BJ (cell line): Measurements from ENCODE around the gene CBL. TPM values are rescaled to one million over a fixed set of nuclear protein-coding genes. Genes with fewer than 3 reads are reported as not detected.

ENCODE experiments used
- CTCF ChIA-PET: fragments of 350-600 bp; formaldehyde crosslinking; extraction: SDS; loops from one replicate; lab custom pipeline; 2021; ENCODE audit warnings: antibody characterized with exemption, inconsistent platforms; lab: Yijun Ruan, JAX
- POLR2A ChIA-PET: fragments of 300-600 bp; sonication (Branson Sonifier 250); formaldehyde crosslinking; extraction: SDS; loops from one replicate; lab custom pipeline; 2021; ENCODE audit warnings: antibody characterized with exemption; lab: Charles Lee
- DNase-seq: peaks from one replicate; pipeline ENCODE4 v3.0.0-alpha.2; 2011; ENCODE audit warnings: low read depth
- H3K27me3 ChIP-seq: 2 replicates; pipeline ENCODE4 v1.6.0; 2011; ENCODE audit warnings: low read length; ENCODE audit not compliant: control insufficient read depth, insufficient read depth
- H3K36me3 ChIP-seq: 2 replicates; pipeline ENCODE4 v1.5.1; 2011; ENCODE audit warnings: low read length; ENCODE audit not compliant: control insufficient read depth, insufficient read depth
- H3K4me3 ChIP-seq: 2 replicates; pipeline ENCODE4 v1.5.1; 2011; ENCODE audit warnings: low read depth, mild to moderate bottlenecking, control low read depth, low read length
- polyA minus RNA-seq: library from RNA; depleted of rRNA, polyadenylated mRNA; stranded (reverse); fragments of >200 nt; gene quantifications from 2 replicates; pipeline ENCODE4 v1.2.3, GENCODE V29; 2011; rRNA and poly(A)+ RNA removed
- polyA plus RNA-seq: library from polyadenylated mRNA; depleted of rRNA; stranded (reverse); fragments of >200 nt; gene quantifications from 2 replicates; pipeline ENCODE4 v1.2.3, GENCODE V29; 2011; rRNA removed
- TF ChIP-seq, protein P1 (sequence below): IDR thresholded peaks from 2 replicates; pipeline ENCODE4 v1.5.1; 2011; ENCODE audit warnings: low read depth, mild to moderate bottlenecking, control low read depth, inconsistent platforms, low read length, moderate library complexity; ENCODE audit not compliant: insufficient read depth

The CBL gene
- polyA plus RNA-seq (9.3 and 11.4 TPM in 2 replicates), polyA minus RNA-seq (9.3 and 11.4 TPM in 2 replicates)

DNA sequence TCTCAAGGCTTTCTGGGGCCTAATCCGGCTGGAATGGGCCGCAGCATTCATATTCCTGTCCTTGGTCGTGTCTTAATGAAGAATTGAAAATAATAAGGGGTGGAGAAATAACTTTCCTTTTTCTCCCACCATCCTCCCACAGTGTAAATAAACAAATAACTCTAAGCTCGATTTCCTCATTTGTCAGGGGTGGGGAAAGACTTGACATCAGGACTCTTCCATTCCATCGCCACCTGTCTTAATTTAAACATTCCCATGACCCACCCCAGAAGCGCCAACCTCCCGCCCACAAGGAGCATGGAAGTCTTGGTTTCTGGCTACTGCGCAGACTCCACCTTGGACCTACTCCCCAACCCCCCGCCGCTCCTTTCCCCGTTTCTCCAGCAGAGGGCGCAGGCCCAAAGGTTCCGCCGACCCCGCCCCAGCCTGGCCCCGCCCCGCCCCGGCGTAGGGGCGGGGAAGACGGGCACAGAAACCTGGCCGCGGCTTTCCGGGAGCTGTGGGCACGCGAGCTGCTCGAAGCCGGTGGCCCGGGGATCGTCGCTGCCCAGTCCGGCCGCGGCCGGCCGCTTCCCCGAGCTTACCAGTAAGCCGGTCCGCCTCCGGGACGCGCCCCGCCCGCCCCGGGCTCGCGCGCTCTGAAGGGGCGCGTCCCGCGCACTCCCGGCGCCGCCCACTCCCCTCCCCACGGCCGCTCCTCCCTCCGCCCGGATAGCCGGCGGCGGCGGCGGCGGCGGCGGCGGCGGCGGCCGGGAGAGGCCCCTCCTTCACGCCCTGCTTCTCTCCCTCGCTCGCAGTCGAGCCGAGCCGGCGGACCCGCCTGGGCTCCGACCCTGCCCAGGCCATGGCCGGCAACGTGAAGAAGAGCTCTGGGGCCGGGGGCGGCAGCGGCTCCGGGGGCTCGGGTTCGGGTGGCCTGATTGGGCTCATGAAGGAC lies at the start of gene CBL:
TSS of gene CBL (plus strand) at position 766 of the 937 bp plus-strand sequence. CDS start at position 845, 79 bp downstream.
- H3K36me3 ChIP-seq, result no peaks in the 10 kb centered on the region
- TF ChIP-seq, protein P1, sequence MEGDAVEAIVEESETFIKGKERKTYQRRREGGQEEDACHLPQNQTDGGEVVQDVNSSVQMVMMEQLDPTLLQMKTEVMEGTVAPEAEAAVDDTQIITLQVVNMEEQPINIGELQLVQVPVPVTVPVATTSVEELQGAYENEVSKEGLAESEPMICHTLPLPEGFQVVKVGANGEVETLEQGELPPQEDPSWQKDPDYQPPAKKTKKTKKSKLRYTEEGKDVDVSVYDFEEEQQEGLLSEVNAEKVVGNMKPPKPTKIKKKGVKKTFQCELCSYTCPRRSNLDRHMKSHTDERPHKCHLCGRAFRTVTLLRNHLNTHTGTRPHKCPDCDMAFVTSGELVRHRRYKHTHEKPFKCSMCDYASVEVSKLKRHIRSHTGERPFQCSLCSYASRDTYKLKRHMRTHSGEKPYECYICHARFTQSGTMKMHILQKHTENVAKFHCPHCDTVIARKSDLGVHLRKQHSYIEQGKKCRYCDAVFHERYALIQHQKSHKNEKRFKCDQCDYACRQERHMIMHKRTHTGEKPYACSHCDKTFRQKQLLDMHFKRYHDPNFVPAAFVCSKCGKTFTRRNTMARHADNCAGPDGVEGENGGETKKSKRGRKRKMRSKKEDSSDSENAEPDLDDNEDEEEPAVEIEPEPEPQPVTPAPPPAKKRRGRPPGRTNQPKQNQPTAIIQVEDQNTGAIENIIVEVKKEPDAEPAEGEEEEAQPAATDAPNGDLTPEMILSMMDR, result peak; percentile 98
- DNase-seq, result peak; percentile 31
- no peaks in the 10 kb centered on the region for H3K27me3 ChIP-seq
- H3K4me3 ChIP-seq, result peak within 1 kb of the TSS; percentile 98
- CTCF ChIA-PET, result interaction anchor here (0.6 to 3.9 kb wide), 24 partner anchors 11 to 173 kb away, joined by 3 to 30 read pairs (median 4); partner anchors contain the start of gene NLRX1
- POLR2A ChIA-PET, result interaction anchor here (0.6 to 0.7 kb wide), 2 partner anchors 132 to 150 kb away, joined by 11 to 12 read pairs; no protein-coding TSS in a partner anchor

DNA sequence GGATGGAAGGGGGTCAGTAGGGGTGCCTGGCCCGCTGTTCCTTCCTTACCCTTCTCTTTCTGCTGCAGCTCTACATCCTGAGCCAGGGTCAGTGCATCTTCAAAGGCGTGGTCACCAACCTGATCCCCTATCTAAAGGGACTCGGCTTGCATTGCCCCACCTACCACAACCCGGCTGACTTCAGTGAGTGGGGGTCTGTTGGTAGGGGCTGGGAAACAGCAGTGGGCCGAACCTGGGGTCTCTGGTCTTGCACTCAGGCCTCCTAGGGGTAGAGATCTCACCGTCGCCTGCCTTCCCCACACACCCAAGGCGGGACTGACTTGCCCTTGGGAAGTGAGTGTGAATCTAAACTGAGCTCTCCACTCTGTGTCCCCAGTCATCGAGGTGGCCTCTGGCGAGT lies 49.6 kb upstream of the CBL start:
- no peaks in the 10 kb centered on the region for H3K36me3 ChIP-seq
- H3K4me3 ChIP-seq, result no peak overlapping the region
- TF ChIP-seq, protein P1, result no peak
- ChIA-PET POLR2A (no interaction called here), CTCF (interaction anchor here (0.7 to 3.3 kb wide), 6 partner anchors 8 to 562 kb away, joined by 3 to 18 read pairs (median 4); partner anchors contain the start of genes ABCG4 and HINFP)
- no peak for DNase-seq
- peaks cover 13% of the 10 kb centered on the region for H3K27me3 ChIP-seq

DNA sequence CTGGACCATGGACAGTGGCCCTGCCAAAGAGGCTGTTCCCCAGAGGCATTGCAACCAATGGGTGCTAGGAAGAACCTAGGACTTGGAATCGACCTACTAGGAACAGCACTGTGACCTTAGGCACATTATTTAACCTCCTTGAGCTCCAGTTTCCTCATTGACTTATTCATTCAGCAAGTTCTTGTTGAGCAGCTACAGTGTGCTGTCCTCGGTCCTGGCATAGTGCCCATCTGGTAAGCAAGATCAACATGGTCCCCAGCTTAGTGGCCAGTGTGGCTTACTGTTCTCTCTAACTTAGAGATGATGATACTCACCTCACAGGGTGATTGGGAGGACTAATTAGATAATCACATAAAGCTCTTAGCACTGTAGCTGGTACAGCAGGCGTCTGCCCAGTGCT lies 49.1 kb upstream of the CBL start:
- POLR2A ChIA-PET, result interaction anchor here (0.5 kb wide), 1 partner anchor 72 kb away, joined by 5 read pairs; no protein-coding TSS in a partner anchor
- TF ChIP-seq, protein P1, result no peak
- DNase-seq, result no peak
- Histone ChIP-seq H3K4me3 (no peak overlapping the region), H3K27me3 (peaks cover 13% of the 10 kb centered on the region), H3K36me3 (no peaks in the 10 kb centered on the region)
- CTCF ChIA-PET, result interaction anchor here (0.7 to 4.2 kb wide), 8 partner anchors 8 to 563 kb away, joined by 3 to 18 read pairs (median 5); partner anchors contain the start of genes ABCG4 and NLRX1

DNA sequence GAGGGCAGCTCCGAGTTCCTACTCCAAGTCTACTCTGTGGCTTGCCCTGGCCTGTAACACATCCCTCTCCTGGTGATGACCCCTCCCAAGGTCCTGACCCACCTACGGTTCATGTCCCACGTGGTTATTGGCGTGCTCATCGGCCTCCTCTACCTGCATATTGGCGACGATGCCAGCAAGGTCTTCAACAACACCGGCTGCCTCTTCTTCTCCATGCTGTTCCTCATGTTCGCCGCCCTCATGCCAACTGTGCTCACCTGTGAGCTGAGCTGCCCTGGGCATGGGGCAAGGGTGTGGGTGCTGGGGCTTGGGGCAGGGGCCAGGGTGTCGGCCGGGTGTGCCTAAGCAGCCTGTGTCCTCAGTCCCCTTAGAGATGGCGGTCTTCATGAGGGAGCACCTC lies 47.7 kb upstream of the CBL start:
- ChIA-PET POLR2A (no interaction called here), CTCF (interaction anchor here (2.0 to 4.2 kb wide), 4 partner anchors 9 to 37 kb away, joined by 7 to 16 read pairs (median 8); partner anchors contain the start of genes ABCG4 and NLRX1)
- no peak for DNase-seq

More for the DNA sequence above, 47.7 kb upstream of the CBL start:
- TF ChIP-seq, protein P1, result no peak
- Histone ChIP-seq H3K36me3 (no peaks in the 10 kb centered on the region), H3K4me3 (no peak overlapping the region), H3K27me3 (peaks cover 9% of the 10 kb centered on the region)
